GM21723 (cell line): ENCODE data around the gene AMN.
A peak's percentile ranks its signal among the peaks of the same experiment; 100 is the strongest.

Experiments
- ATAC-seq: cut with Tn5 transposase; IDR thresholded peaks from one replicate; pipeline ENCODE4 v1.9.1; 2021; ENCODE audit warnings: mild to moderate bottlenecking, moderate library complexity; ENCODE audit not compliant: unreplicated experiment

AMN gene

DNA sequence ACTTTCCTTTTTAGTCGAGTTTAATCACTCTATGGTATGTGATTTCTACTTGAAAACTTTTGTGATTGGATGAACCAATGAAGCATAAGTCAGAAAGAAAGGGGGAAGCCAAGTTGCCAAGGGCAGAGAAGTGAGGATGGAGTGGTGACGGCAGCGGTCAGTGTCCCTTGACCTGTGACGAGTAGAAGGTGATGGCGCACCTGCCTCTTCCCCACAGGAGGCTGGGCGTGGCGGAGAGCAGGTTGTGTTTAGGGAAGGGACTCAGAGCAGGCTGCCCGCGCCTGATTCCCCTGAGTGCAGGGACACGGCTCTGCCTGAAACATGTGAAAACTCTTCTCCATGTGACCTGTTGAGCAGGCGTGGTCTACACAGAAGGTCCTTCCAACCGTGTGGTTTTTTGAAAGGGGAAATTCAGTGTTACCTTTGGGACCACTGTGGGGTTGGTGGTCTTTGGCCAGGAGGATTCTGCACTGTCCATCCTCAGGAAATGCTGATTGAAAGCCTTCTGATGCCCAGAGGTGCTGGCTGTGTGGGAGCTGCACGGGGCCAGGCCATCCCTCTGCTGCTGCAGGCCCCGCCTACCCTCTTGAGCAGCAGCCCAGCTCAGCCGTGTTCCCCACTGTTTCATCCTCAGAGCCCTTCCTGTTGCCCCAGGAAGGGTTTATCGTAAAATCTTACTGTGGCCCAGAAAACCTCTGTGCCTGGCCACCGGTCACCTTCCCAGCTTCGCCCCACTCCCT, 23.5 kb upstream of the AMN start:
- ATAC-seq = no peak

DNA sequence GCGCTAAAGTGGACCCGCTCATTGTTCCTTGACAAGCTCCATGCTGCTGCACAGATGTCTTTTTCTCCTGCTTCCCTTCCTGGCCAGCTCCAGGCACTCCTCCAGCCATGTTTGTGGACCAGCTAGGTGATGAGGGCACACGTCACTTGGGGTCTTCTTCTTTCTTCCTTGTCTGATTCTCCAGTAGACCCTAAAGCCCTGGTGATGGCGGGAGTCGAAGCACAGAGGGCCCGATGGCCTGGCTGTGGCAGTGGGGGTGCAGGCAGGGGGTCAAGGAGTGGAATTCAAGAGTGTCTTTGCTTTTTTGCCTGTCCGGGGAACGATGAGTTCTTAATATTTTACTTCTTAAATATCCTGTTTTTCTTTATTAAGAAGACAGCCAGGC, 23.0 kb upstream of the AMN start:
- no peak for ATAC-seq

DNA sequence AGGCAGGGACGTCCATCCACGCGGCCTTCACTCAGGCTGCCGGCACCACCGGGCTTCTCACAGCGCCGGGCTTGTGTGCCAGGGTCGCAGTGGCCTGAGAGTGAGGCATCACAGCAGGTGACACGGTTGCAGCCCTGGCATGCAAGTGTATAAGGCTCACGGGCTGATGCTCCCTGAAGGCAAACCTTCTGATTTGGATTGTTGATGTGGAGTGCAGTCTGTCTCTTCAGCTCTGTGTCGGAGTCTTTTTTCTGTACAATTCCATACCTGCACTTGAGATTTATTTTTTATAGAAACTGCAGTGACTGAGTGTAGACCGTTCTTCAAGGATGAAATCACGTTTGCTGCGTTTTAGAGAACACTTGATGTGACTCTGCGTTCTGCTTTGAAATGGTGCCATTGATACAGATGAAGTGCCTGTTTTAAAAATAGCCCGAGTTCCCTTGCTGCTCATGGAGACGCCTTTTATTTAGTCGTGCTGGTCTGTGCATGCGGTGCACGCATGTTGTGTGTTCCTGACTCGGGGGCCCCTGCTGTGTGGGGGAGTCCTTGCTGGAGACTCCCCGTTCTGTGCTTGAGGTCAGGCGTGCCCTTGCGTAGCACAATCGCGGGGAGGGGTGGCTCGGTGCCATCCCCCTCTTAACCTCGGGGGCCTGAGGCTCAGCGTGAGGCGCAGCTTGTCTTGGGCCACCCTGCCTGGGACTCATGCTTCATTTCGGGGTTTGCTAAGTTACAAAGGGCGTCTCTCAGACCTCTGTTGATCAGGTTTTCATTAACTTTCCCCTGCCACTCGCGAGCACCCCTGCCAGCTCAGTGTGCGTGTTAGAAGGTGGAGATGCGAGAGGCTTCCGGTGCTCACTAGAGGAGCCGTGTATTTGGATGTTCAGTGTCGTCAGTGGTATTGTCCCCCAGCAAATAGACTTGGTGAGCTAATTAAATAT, 21.6 kb upstream of the AMN start:
- ATAC-seq = peak; percentile 57

DNA sequence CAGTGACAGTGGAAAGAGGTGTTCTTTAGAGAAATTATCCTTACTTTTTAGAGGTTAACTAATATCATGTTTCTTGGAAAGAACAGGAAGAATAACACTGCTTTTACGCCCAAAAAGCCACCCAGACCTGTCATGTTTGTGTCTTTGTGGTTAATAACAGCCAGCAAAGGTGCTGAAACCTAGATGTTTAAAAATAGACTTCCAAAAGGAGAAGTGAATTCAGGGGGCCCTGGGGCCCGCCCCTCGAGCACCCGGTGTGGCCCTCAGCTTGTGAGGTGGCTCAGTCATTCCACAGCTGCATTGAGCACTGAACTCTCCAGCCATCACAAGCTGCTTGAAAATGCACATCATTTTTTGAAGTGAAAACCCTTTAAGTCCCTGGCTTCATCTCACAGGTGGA, 20.8 kb upstream of the AMN start:
- ATAC-seq = peak; percentile 76

DNA sequence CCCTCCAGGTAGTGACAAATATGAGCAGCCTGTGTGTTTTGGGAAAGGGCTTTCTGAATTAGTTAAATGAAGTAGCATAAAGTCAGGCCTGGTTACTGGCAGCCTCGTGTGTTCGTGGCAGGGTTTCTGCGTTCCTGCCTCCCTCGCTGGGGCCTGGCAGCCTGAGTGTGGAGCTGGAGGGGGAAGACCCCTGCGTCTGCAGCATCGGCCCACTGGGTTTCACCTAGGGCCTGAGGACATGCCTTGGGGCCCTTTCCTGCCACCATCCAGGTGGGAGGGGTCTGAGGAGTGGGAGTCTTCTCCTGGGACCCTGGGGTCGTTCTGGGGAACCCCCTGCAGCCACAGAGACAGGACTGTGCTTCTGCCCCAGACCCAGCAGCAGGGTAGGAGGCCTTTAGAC, 20.4 kb upstream of the AMN start:
- ATAC-seq = peak; percentile 10

DNA sequence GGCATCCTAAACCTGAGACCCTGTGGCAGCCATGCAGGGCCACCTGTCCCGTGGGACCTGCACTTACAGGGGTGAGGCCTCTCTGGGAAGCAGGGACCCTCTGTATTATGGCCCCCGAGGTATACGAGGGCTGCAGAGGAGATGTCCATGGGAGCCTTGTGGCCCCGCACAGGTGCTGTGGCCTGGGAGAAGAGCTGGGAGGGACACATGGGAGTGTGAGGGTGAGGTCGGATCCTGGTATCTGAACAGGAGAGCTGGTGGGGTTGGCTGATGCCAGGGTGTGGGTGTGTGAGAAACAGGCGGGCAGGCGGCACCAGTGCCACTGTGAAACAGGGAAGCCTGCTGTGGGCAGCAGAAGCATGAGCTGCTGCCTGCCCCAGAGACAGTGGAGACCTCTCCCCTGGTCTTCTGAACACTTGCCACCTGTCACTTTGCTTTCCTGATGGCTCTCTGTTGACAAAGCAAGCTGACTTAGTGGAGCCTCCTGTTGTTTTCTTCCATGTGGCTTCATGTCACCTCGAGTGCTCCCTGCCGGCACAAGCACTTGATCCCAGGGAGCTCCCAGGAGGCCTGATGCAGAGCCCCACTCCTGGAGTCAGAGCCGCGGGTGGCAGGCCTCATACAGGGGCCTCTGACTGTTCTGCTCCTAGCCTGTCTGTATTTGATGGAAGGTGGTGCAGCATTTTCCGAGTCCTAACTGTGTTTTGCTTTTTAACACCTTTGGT, 19.8 kb upstream of the AMN start:
- no peak for ATAC-seq

DNA sequence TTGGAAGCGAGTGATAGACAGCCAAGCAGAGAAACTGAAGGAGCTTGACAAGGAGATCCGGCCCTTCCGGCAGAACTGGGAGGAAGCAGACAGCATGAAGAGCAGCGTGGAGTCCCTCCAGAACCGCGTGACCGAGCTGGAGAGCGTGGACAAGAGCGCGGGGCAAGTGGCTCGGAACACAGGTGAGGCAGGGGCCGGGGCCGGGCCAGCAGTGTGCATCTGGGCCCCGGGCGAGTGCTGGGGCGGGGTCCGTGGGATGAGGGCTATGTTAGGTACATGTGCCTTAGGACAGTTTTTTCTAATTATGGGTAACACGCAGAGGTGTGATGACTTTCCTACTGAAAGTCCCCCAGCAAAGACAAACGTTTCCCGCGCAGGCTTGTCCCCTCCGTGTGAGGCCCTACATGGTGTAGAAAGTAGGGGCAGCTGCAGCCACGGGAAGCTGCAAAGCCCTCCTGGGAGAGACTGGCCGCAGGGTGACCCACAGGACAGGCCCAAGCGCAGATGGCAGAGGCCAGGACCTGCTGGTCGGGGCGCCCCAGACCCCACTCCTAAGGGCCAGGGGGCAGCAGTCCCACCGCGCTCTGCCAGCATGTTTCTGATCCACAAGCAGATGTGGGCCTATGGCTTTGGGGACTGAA, 19.1 kb upstream of the AMN start:
- no peak for ATAC-seq

DNA sequence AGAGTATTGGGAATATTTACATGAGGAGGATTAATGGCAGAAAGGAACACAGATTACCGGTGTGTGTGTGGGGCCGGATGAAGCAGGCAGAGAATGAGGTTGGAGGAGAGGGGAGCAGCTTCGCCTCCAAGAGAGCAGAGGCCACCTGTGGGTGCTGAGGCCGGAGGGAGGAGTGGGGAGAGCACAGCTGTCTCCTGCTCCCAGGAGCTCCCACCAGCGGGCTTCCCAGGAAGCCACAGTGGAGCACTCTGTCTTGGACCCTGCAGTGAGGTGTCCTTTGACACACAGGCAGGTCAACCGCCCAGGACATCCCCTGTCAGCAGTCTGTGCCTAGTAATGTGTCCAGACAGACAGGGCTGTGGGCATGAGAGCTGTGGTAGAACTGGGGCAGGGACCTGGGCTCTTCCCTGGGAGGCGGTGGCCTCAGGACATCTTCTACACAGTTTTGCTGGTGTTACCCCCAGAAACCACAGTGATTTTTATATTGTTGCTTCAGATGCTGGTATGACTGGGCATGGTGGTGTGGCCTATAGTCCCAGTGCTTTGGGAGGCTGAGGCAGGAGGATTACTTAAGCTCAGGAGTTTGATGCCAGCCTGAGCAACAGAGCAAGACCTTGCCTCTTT, 18.5 kb upstream of the AMN start:
- ATAC-seq = no peak

DNA sequence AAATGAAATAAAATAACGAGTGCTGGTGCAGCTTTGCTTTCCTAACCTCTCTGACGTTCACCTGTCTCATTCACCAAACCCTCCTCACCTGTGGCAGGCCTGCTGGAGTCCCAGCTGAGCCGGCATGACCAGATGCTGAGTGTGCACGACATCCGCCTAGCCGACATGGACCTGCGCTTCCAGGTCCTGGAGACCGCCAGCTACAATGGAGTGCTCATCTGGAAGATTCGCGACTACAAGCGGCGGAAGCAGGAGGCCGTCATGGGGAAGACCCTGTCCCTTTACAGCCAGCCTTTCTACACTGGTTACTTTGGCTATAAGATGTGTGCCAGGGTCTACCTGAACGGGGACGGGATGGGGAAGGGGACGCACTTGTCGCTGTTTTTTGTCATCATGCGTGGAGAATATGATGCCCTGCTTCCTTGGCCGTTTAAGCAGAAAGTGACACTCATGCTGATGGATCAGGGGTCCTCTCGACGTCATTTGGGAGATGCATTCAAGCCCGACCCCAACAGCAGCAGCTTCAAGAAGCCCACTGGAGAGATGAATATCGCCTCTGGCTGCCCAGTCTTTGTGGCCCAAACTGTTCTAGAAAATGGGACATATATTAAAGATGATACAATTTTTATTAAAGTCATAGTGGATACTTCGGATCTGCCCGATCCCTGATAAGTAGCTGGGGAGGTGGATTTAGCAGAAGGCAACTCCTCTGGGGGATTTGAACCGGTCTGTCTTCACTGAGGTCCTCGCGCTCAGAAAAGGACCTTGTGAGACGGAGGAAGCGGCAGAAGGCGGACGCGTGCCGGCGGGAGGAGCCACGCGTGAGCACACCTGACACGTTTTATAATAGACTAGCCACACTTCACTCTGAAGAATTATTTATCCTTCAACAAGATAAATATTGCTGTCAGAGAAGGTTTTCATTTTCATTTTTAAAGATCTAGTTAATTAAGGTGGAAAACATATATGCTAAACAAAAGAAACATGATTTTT, 17.1 kb upstream of the AMN start:
- ATAC-seq = no peak

DNA sequence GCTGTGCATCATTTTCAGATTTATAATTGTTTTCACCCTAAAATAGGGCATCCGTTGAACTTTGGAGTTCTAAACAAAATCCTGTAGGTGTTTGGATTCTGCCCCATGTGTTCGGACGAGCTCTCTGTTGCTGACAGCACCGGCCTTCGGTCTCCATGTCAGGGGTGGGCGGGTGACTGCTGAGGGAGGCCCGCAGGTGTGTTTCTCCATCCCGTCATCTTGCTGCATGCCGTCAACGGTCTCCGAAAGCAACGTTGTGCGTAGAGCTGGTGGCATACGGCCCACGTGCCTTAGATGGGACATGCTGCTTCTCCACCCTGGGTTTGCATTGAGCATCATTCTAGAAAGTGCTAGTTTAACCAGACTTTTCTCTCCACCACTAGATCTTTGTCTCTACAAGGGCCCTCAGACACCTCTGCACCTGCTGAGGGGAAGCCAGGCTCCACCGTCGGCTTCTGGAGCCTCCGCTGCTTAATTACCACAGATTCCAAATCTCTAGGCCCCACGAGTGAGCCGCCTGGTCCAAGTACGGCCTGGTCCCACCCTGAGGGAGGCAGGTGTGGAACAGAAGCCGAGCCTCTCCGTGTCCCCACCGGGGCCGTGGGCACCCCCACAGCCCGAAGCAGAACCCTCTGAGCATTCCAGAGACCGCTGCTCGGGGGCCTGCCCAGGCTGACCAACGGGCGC, 15.7 kb upstream of the AMN start:
- ATAC-seq = no peak

DNA sequence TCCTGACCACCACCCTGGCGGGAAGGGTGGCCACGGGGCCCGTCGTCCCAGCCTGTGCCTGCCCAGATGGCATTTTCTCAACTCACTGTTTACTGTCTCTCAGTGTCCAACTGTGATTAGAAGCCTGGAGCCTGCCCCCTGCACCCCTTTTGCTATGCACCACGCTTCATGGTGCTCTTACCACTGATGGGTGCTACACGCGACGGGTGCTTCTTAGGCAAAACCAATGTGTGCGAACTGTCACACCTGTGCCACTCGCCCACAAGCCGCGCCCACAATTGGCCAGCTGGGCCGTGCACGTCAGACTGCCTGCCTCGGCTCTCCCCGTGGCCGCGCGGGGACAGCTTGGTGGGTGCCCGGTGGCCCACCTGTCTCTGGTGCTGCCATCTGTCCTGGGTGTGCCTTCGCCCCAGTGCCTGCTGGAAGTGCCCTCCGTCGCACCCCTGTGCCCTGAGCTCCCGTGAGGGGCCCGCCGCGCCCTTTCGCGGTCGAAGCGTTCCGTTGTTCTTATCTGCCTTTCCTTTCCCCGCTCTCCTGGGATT, 15.1 kb upstream of the AMN start:
- ATAC-seq = no peak

DNA sequence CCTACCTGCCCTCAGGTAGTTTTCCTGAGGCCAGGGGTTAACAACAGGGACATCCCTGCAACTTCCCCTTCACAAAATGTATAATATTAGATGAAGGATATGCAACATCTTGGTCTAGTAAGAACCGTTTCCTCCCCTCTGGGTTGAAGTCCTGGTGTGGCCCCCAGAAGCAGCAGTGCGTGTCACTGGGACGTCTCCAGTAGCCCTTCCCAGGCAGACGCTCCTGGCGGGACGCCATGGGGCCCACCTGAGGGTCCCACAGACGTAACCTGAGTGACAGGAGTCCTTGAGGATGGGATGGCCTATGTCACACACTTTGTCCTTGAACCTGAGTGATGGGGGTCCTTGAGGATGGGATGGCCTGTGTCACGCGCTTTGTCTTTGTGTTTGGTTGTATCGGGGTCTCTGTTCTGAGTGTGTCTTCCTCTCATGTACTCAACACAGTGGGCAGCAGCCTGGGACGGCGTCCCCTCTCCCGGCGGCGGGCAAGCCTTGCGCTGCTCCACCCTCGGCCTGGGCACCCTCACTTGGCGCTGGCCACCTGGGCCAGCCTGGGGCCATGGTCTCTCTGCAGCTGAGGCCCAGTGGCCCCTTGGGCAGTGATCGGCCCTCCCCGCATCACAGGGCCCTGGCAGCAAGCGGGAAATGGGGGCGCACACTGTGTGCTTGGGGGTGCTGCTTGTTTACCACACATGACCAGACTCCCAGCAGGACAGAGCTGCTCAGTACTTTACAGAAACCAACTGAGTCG, 14.3 kb upstream of the AMN start:
- no peak for ATAC-seq

DNA sequence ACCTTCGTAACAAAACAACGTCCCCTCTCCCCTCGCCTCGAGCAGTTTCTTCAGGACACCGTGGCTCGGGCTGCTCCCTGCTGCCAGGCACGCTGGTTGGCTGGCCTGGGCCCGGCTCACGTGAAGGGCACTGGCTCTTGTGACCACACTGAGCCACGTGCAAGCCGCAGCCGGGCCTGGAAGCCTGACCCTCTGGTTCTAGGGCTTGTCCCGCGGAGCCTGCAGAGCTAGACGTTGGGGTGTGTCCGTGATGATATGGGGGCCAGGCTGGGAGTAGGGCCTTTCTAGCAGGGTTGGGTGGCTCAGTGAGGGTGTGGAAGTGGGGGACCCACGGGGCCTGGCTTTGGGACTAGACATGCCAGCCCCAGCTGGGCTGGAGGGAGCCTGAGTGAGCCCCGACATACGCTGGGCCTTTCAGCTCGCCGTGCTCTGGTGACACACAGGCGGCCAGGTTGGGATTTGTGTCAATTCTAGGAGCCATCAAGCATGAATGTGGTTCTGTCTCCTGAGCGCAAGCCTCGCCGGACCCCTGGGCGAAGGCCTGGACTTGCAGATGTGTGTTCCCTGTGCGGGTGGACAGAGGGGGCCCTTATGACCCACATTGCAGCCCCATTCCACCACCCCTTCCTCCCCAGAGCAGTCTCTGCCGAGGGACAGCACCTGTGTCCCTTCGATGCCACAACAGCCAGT, 13.6 kb upstream of the AMN start:
- ATAC-seq = no peak

DNA sequence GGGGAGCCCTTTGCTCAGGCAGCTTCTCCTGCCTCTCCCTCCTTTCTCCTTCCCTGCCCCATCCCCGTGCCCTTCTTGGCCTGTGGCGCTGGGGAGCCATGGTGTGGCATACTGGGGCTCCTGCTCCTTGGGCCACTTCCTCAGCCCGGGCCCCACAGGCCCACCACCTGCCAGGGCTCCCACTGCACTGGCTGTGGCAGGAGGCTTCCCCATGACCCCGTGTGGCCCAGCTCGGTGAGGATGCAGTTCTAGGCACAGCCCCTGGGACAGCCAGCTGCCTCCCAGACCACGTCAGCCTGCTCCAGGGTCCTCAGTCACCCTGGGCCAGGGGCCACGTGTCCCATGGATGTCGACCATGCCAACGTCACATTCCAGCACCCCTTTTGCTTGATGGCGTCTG, 13.0 kb upstream of the AMN start:
- no peak for ATAC-seq

DNA sequence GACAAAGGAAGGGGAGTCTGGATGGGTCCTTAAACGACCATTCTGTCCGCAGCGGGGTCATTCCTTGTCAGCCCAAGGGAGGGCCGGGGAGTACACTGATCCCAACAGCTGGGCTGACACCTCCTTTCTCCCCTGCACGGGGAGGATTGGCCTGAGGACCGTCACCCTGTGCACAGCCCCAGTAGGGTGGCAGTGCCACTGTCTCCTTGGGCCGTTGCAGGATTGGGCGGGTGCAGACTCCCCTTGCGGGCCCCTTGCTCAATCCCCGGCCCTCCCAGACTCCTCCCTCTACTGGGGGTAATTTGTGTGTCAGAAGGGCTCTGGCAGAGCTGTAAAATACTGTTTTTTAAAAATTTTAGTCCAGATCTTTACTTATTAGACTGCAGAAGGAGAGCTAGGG, 12.6 kb upstream of the AMN start:
- no peak for ATAC-seq

DNA sequence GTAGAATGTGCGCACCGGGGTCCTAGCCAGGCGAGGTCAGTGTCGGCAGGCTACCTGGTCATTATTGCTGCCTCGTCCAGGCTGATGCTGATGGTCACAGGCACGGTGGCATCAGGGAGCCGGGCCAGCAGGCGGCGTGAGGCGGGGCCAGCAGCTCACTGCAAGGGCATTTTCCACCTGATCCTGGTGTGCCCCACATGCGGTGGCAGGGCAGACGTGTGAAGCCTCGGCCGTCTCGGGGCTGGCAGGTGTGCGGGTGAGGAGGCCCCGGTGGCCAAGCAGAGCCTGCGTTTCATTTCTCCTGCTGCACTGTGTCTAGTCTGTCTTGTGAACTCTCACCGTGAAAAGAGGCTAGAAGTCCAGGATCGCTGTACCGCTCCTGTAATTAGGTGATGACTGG, 12.0 kb upstream of the AMN start:
- ATAC-seq = no peak

DNA sequence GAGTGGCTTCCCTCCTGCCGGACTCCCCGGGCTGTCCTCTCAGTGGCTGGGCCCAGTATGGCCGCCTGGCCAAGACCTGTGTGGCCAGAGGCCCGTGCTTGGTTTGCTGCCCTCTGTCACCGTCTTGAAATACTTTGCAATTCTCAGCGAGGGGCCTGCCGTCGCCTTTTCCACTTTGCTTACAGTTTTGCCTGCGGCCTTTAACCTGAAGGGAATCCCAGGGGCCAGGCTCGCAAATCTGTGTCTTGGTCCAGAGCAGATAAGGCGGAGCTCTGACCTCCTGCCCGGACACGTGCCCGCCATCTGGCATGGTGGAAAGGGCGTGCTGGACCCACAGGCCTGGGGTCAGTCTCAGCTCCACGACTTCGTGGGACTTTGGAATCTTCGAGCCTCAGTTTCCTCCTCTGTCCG, 10.9 kb upstream of the AMN start:
- ATAC-seq = no peak
